SK-N-SH (cell line): Measurements from ENCODE around the gene EPGN.

Source experiments
- FOXJ3 ChIP-seq: sonication (generic); formaldehyde crosslinking; IDR thresholded peaks from 2 replicates; pipeline ENCODE4 v1.5.1; 2020; ENCODE audit warnings: mild to moderate bottlenecking, missing genetic modification reagents
- FOXM1 ChIP-seq: IDR thresholded peaks from 2 replicates; pipeline ENCODE4 v1.4.0; 2012; ENCODE audit warnings: low read depth, mild to moderate bottlenecking
- GATA2 ChIP-seq: sonication (generic); formaldehyde crosslinking; IDR thresholded peaks from 2 replicates; pipeline ENCODE4 v1.5.0; 2020; ENCODE audit warnings: mild to moderate bottlenecking, missing genetic modification reagents
- JUND ChIP-seq: IDR thresholded peaks from 2 replicates; pipeline ENCODE4 v1.4.0; 2012
- MEF2A ChIP-seq: IDR thresholded peaks from 2 replicates; pipeline ENCODE4 v1.4.0; 2012; ENCODE audit warnings: low read depth, borderline replicate concordance
- NRF1 ChIP-seq: IDR thresholded peaks from 2 replicates; pipeline ENCODE4 v1.6.1; 2012; ENCODE audit warnings: low read depth, mild to moderate bottlenecking, low read length
- POLR2AphosphoS5 ChIP-seq: IDR thresholded peaks from 2 replicates; pipeline ENCODE4 v1.6.1; 2012; ENCODE audit warnings: low read depth, low read length
- RAD21 ChIP-seq: IDR thresholded peaks from 2 replicates; pipeline ENCODE4 v1.6.1; 2012; ENCODE audit warnings: mild to moderate bottlenecking, low read length
- RCOR1 ChIP-seq: fragments of 150-350 bp; IDR thresholded peaks from 2 replicates; pipeline ENCODE4 v1.6.1; 2017; ENCODE audit warnings: antibody characterized with exemption, low read length
- RFX5 ChIP-seq: IDR thresholded peaks from 2 replicates; pipeline ENCODE4 v1.6.1; 2012; ENCODE audit warnings: mild to moderate bottlenecking, improper control_type of control experiment, low read length
- SIN3A ChIP-seq: IDR thresholded peaks from 2 replicates; pipeline ENCODE4 v1.6.1; 2012; ENCODE audit warnings: low read depth, mild to moderate bottlenecking, low read length, moderate library complexity, borderline replicate concordance
- TF ChIP-seq, protein P1 (sequence below): fragments of 200-600 bp; sonication (generic); IDR thresholded peaks from 2 replicates; pipeline ENCODE4 v1.6.1; 2017; ENCODE audit warnings: antibody characterized with exemption, mild to moderate bottlenecking, moderate library complexity
- TF ChIP-seq, protein P2 (sequence below): IDR thresholded peaks from 2 replicates; pipeline ENCODE4 v1.4.0; 2012; ENCODE audit warnings: low read depth
- TF ChIP-seq, protein P3 (sequence below): fragments of 150-350 bp; IDR thresholded peaks from 2 replicates; pipeline ENCODE4 v1.6.1; 2017; ENCODE audit warnings: antibody characterized with exemption, low read length, low read depth, borderline replicate concordance

DNA sequence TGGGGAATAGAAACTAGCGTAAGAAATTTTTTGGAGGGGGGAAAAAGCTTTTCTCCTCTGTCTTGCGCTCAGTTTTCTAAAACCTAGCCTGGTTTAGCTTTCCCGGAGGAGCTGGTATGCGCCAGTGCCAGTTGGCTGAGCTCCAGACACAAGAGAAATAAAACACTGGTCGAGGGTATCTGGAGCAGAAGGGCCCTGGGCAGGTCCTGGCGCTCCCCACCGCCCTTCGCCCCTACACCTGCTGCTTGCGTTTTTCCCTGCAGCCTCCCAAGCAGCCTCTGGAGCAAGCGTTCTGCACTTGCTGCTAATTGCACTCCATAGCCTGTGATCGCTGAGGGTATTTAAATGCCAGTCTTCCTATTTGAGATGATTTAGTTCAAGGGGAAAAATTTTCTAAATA, 57.5 kb downstream of the EPGN start:
- TF ChIP-seq, protein P1, sequence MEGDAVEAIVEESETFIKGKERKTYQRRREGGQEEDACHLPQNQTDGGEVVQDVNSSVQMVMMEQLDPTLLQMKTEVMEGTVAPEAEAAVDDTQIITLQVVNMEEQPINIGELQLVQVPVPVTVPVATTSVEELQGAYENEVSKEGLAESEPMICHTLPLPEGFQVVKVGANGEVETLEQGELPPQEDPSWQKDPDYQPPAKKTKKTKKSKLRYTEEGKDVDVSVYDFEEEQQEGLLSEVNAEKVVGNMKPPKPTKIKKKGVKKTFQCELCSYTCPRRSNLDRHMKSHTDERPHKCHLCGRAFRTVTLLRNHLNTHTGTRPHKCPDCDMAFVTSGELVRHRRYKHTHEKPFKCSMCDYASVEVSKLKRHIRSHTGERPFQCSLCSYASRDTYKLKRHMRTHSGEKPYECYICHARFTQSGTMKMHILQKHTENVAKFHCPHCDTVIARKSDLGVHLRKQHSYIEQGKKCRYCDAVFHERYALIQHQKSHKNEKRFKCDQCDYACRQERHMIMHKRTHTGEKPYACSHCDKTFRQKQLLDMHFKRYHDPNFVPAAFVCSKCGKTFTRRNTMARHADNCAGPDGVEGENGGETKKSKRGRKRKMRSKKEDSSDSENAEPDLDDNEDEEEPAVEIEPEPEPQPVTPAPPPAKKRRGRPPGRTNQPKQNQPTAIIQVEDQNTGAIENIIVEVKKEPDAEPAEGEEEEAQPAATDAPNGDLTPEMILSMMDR = no peak
- TF ChIP-seq RCOR1 = no peak
- TF ChIP-seq FOXM1 = no peak
- TF ChIP-seq NRF1 = no peak
- TF ChIP-seq FOXJ3 (CRISPR knock-in tag) = no peak
- TF ChIP-seq SIN3A = no peak
- TF ChIP-seq RFX5 = no peak
- TF ChIP-seq, protein P2, sequence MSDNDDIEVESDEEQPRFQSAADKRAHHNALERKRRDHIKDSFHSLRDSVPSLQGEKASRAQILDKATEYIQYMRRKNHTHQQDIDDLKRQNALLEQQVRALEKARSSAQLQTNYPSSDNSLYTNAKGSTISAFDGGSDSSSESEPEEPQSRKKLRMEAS = no peak
- TF ChIP-seq JUND = no peak
- no peak for TF ChIP-seq RAD21
- no peak for TF ChIP-seq POLR2AphosphoS5
- TF ChIP-seq, protein P3, sequence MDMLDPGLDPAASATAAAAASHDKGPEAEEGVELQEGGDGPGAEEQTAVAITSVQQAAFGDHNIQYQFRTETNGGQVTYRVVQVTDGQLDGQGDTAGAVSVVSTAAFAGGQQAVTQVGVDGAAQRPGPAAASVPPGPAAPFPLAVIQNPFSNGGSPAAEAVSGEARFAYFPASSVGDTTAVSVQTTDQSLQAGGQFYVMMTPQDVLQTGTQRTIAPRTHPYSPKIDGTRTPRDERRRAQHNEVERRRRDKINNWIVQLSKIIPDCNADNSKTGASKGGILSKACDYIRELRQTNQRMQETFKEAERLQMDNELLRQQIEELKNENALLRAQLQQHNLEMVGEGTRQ = no peak
- TF ChIP-seq MEF2A = no peak
- TF ChIP-seq GATA2 = no peak
